Heart right ventricle (tissue), 16 donors: ENCODE results near the gene SNRPD3. TPM values are rescaled to one million over a fixed set of nuclear protein-coding genes. Genes with fewer than 3 reads are reported as not detected.
A peak's percentile ranks its signal among the peaks of the same experiment; 100 is the strongest.
"Not testable (repeated sequence)": the region's sequence is repeated elsewhere in the genome, so short reads cannot be mapped to it uniquely, and the experiment has no call there.

Experiments used
- ATAC-seq, 8 donors: fragments of 200-7000 bp; cut with Tn5 transposase; one replicate each; pipeline ENCODE4 v1.9.1; 2020; ENCODE audit warnings: mild to moderate bottlenecking in 8 of 8, moderate library complexity in 8 of 8, moderate number of reproducible peaks in 1 of 8
- DNase-seq, 2 donors: peaks; one replicate each; pipeline ENCODE4 v3.0.0-alpha.2; 2020
- H3K27ac ChIP-seq, 10 donors: fragments of 200-600 bp; sonication (generic) in 2 of 10; one replicate each; pipeline versions ENCODE4 v1.5.0 to v1.8.0; 2020 to 2022; ENCODE audit warnings: mild to moderate bottlenecking in 3 of 10
- H3K27me3 ChIP-seq, 7 donors: fragments of 200-600 bp; one replicate each; pipeline ENCODE4 v1.8.0; 2021 to 2022; ENCODE audit warnings: mild to moderate bottlenecking in 2 of 7
- H3K36me3 ChIP-seq, 9 donors: fragments of 200-600 bp; sonication (generic) in 1 of 9; one replicate each; pipeline versions ENCODE4 v1.5.0 to v1.8.0; 2020 to 2022; ENCODE audit warnings: mild to moderate bottlenecking in 2 of 9
- H3K4me1 ChIP-seq, 9 donors: fragments of 200-600 bp; sonication (generic) in 1 of 9; one replicate each; pipeline versions ENCODE4 v1.5.0 to v1.8.0; 2020 to 2022; ENCODE audit warnings: mild to moderate bottlenecking in 4 of 9
- H3K4me3 ChIP-seq, 10 donors: fragments of 200-600 bp; sonication (generic) in 2 of 10; one replicate each; pipeline versions ENCODE4 v1.5.0 to v1.8.0; 2020 to 2022; ENCODE audit warnings: mild to moderate bottlenecking in 7 of 10, moderate library complexity in 2 of 10
- H3K9me3 ChIP-seq, 11 donors: fragments of 200-600 bp in 10 of 11; sonication (generic) in 2 of 11; one replicate each; pipeline versions ENCODE4 v1.5.0 to v1.8.0; 2013 to 2022; ENCODE audit warnings: mild to moderate bottlenecking in 2 of 11, control low read depth in 1 of 11, moderate library complexity in 1 of 11
- CTCF ChIP-seq, 9 donors: fragments of 200-600 bp; sonication (generic) in 2 of 9; IDR thresholded peaks; one replicate each; pipeline versions ENCODE4 v1.5.0 to v1.8.0; 2021 to 2022; ENCODE audit warnings: antibody characterized with exemption in 9 of 9, mild to moderate bottlenecking in 5 of 9, moderate library complexity in 1 of 9
- WGBS, 2 donors: extraction: QIAGEN DNeasy Blood & Tissue Kit; methylation state at CpG; one replicate each; pipeline ENCODE4 v1.1.7; 2013; ENCODE audit warnings: inconsistent platforms in 1 of 2; 5-methylcytosine and 5-hydroxymethylcytosine counted together
- intact Hi-C, 10 donors: fragments of 100-400 bp; cut with DNase I; formaldehyde crosslinking; loops; one replicate each; pipeline versions ENCODE4 v1.11.1 to v1.14.2; 2022
- polyA plus RNA-seq, 2 donors: library from polyadenylated mRNA; stranded (reverse); fragments of 200-250 nt; gene quantifications; one replicate each; pipeline ENCODE4 v1.2.3, GENCODE V29; 2013
- total RNA-seq, 10 donors: library from RNA; stranded (reverse); fragmentation: NEBNext Ultra II Directional in 3 of 10; extraction: Animal tissue kit (Norgen Biotek cat#: 25700) in 3 of 10; gene quantifications; one replicate each; pipeline versions ENCODE4 v1.2.1 to v1.2.4, GENCODE V29; 2021 to 2023
- donor health status: Arrhythmogenic right ventricular cardiomyopathy.
- donor health status: ischemic (EF 13 %, LVEDD 7.1; RV severe dilation, severe dysfunction).
- donor health status: healthy with polysubstance abuse.
- donor health status: DM: no; HTN: yes; CAD: no.
- donor health status: DM: no; HTN: no; CAD: no.
- donor health status: ischemic (EF 25% LVEDD 6.9; RV normal size, moderate dysfunction).
- donor health status: ischemic (EF 25% LVEDD 5.7; RV mildly dilated, moderate dysfunction).
- donor health status: healthy.
- donor health status: DM: yes; HTN: yes; CAD: no.
- donor health status: Ischemic cardiomyopathy.
- donor health status: ischemic (EF 35%, LVEDD 5.7; RV mildly dilated, moderate dysfunction).
- donor health status: nonischemic (EF 11% LVEDD 7.7; RV severe dilation, severe dysfunction).
- donor health status: DM: yes; HTN: yes; CAD: no.
- donor health status: PGD.
- donor health status: ischemic (EF 29% LVEDD 5.4; RV normal size, mild dysfunction).
- donor health status: nonischemic (EF 23%, LVEDD 6.1; RV moderate dilation, normal function).

SNRPD3 gene
- total and polyA plus RNA-seq, 12 donors = 47.3 to 127 (median 74.0) TPM

GRCh38 chr22:24523873-24524272 is 31.9 kb upstream of the SNRPD3 start:
- no peak overlapping the region for H3K4me3 ChIP-seq
- ATAC-seq (peak in 1 of 8 donors; percentile 39), DNase-seq (no peak)
- peaks cover 3 to 30% (median 27%) of the 10 kb centered on the region in 9 donors for H3K4me1 ChIP-seq
- intact Hi-C loops = loop anchor here in 7 of 10 donors (2.0 to 10.0 kb wide), 5 partner anchors 102 to 339 kb away; partner anchors contain the start of gene SUSD2 (in 2 of the 7)
- H3K27me3 ChIP-seq = no peaks in the 10 kb centered on the region
- TF ChIP-seq CTCF (IDR thresholded peaks at IDR 0.05) = no peak
- 61 to 74% methylated on average over 2 of the region's 2 CpGs for WGBS, 2 donors
- no peaks in the 10 kb centered on the region for H3K9me3 ChIP-seq
- peak overlapping the region in 2 of 10 donors; percentile 31 to 58 for H3K27ac ChIP-seq
- no peaks in the 10 kb centered on the region for H3K36me3 ChIP-seq

GRCh38 chr22:24525416-24526037 is 30.3 kb upstream of the SNRPD3 start:
- H3K27ac ChIP-seq = no peak overlapping the region
- TF ChIP-seq CTCF (IDR thresholded peaks at IDR 0.05) = peak; percentile 76 to 89 (median 87)
- DNase-seq (peak; percentile 75 to 76), ATAC-seq (peak; percentile 71 to 87 (median 79))
- H3K4me3 ChIP-seq = no peak overlapping the region
- peaks cover 3 to 24% (median 16%) of the 10 kb centered on the region in 9 donors for H3K4me1 ChIP-seq
- no peaks in the 10 kb centered on the region for H3K27me3 ChIP-seq
- H3K9me3 ChIP-seq = no peaks in the 10 kb centered on the region
- 13 to 14% methylated on average over 12 of the region's 12 CpGs for WGBS, 2 donors
- H3K36me3 ChIP-seq = no peaks in the 10 kb centered on the region
- intact Hi-C loops = loop anchor here (1.0 to 10.0 kb wide), 8 partner anchors 103 to 341 kb away; partner anchors contain the start of genes SUSD2 (in 2 of the 10) and SPECC1L (in 1 of the 10)

GRCh38 chr22:24526191-24526590 is 29.6 kb upstream of the SNRPD3 start:
- H3K4me3 ChIP-seq = no peak overlapping the region

GRCh38 chr22:24529898-24530297 is 25.9 kb upstream of the SNRPD3 start:
- Histone ChIP-seq H3K4me3 (no peak overlapping the region), H3K36me3 (no peaks in the 10 kb centered on the region), H3K27ac (no peak overlapping the region), H3K9me3 (no peaks in the 10 kb centered on the region), H3K4me1 (peaks cover 0 to 8% (median 7%) of the 10 kb centered on the region in 9 donors), H3K27me3 (no peaks in the 10 kb centered on the region)
- no peak for TF ChIP-seq CTCF (IDR thresholded peaks at IDR 0.05)
- ATAC-seq (no peak), DNase-seq (no peak)
- intact Hi-C loops = loop anchor here in 9 of 10 donors (5.0 to 10.0 kb wide), 6 partner anchors 108 to 345 kb away; partner anchors contain the start of genes SUSD2 (in 2 of the 9) and SPECC1L (in 1 of the 9)
- WGBS, 2 donors = 90 to 93% methylated on average over 2 of the region's 2 CpGs

More at GRCh38 chr22:24526191-24526590, 29.6 kb upstream of the SNRPD3 start:
- H3K36me3 ChIP-seq = no peaks in the 10 kb centered on the region
- H3K27ac ChIP-seq = no peak overlapping the region
- ATAC-seq (no peak), DNase-seq (no peak)
- H3K9me3 ChIP-seq = no peaks in the 10 kb centered on the region
- H3K4me1 ChIP-seq = peaks cover 3 to 24% (median 16%) of the 10 kb centered on the region in 9 donors
- no peaks in the 10 kb centered on the region for H3K27me3 ChIP-seq
- 80 to 90% methylated on average over 2 of the region's 2 CpGs for WGBS, 2 donors
- intact Hi-C loops = loop anchor here in 9 of 10 donors (5.0 to 10.0 kb wide), 6 partner anchors 104 to 341 kb away; partner anchors contain the start of genes SUSD2 (in 2 of the 9) and SPECC1L (in 1 of the 9)
- no peak for TF ChIP-seq CTCF (IDR thresholded peaks at IDR 0.05)

GRCh38 chr22:24530968-24531367 is 24.8 kb upstream of the SNRPD3 start:
- H3K4me1 ChIP-seq, DNase-seq, H3K36me3 ChIP-seq, ATAC-seq, H3K27ac ChIP-seq, H3K4me3 ChIP-seq, intact Hi-C loops, H3K27me3 ChIP-seq, H3K9me3 ChIP-seq: not testable (repeated sequence)
- WGBS, 2 donors = 89 to 94% methylated on average over 3 of the region's 3 CpGs
